Fibroblast of skin of abdomen (primary cell): Measurements from ENCODE around the gene TNIP3.

Experiments
- DNase-seq: peaks from one replicate; pipeline ENCODE4 v3.0.0-alpha.2; 2013

TNIP3 gene

GRCh38 chr4:121138039-121138825 is 25.9 kb downstream of the TNIP3 start:
- peak; percentile 50 for DNase-seq

DNA sequence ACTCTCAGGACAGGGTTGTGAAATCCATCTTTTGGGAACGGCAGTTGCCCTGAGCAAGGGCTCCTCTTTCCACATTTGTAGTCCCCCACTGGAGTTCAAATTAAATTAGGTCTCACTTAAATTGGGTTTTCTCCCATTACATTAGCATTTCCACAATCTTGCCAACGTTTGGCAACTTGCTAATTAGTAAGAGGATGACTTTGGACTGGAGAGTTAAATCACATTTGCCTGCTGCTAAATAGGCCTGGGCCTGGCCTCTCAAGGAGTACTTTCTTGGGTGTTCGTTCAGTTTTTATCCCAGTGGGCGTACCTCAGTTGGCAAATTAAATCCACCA is 33.8 kb downstream of the TNIP3 start:
- no peak for DNase-seq

DNA sequence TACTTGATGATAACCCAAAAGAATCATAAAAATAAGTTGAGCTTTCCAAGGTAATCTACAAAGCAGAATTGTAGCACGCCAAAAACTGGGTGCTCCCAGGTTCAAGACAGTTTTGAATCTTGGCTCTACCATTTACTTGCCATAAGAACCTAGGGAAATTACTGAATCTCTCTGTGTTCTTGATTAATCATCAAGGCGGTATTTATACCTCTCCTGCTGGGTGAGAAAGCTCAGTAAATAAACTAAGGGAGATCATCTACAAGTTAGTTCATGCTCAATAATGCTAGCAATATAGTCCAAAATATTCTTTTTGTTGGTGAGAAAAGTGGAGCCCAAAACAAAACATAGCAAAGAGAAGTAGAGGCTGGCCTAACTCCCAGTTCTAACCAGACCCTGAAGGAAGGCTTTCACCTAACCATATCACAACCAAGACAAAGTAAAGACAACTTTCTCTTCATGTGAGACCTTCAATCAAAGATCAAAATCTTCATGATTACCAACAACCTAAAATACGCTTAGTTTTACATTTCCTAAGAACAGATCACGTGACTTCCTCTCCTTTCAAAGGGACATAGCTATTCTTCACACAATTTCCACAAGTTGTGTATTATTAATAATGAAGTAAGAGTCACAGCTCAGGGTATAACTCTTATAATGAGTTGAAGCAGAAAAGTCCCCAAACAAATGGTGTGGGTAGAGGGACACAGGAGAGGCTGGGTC is 34.4 kb downstream of the TNIP3 start:
- no peak for DNase-seq

- no peak for DNase-seq
These were observed 37.0 kb downstream of the TNIP3 start for GRCh38 chr4:121127100-121127499.

DNA sequence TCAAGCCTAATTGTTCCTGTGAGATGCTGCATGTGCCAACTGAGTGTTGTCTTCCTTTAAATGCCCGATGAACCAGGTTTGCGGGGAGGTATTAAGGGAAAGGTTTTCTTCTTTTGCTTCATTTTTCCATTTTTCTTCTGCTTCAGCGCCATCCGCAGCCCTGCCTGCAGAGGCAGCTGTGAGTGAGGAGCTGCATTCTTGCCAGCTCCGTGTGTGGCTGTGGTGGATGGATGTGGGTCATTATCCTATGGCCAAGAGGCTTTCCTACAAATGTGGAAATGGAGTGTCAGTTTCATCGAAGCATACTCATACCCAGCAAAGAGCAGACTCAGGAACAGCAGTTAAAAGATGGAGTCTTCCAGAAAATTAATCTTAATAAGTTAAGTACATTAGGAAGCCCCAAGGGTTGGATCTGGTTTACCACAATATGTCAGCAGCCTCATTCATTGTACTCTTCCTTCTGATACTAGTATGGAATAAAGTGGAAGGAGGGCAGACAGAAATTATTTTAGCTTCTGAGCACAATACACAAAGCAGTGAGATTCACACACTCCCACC is 37.6 kb downstream of the TNIP3 start:
- no peak for DNase-seq

- DNase-seq = no peak
These were observed 38.6 kb downstream of the TNIP3 start for GRCh38 chr4:121125498-121125885.

DNA sequence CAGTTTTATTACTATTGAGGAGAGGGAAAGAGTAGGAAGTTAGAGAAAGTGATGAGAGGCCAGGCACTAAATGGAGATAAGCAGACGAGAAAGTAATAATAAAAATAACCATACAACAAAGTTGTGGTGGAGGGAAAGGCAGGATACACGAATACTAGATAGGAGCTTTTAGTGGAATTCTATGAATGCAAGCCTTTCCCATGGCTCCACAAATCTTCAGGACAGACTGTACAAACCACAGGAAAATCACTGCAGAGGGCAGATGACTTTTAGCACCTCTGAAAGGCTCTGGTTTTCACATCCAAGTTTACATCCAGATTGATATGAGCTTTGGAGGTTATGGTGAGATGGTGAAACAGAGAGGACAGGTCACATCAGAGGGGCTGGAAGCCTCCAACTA is 41.5 kb downstream of the TNIP3 start:
- peak; percentile 34 for DNase-seq

DNA sequence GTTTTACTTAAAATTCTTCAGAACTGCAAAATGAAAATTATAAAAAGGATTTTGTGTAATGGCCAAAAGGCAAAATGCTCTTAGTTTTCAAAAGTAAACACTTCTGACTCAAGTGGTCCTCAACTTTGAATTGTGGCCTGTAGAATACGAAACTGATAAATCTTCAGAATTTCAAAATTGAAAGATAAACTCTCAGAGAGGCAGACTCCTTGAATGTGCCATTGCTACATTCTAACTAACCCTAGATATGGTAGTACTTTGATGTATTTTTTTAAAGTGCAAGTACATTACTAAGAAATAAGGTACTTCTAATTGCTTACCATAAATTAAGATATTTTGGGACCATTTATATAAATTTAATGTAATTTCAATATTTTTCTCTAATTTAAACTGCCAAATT is 44.4 kb downstream of the TNIP3 start:
- no peak for DNase-seq

DNA sequence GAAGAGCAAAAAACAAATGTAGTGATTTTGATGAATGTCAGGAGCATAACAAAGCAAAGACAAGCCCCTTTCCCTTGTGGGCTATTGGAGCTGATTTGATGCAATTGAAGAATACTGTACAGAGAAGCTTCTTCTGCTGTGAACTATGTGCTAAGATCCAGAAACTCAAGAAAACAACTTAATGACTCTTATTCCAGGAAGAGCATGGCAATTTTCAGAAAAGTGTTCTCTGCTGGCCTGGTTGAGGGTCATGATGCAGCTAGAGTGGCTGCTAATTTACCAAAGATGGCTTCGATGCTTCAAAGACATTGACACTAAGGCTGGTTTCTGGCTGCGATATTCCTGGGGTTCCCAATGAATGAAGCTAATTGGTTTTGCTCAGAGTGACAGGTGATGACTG is 45.8 kb downstream of the TNIP3 start:
- no peak for DNase-seq

DNA sequence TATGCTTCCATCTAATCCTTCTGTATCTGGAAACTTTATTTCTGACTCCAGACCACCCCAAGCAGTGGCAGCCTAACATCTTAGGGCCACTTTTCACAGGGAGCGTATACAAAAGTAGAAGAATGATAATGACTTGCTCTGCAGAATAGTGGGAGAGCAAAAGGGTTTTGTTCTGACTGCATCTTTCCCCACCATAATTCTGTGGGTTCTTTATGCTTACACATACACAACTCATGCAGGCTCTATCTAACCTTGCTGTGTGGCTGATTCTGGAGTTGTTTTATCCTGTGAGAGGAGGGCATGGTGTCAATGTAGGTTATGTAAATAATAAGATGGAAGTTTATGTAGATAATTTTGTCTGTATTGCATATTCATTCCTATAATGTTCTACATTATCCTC is 49.4 kb downstream of the TNIP3 start:
- DNase-seq = no peak

- no peak for DNase-seq
These were observed 51.6 kb downstream of the TNIP3 start for GRCh38 chr4:121112530-121112929.

DNA sequence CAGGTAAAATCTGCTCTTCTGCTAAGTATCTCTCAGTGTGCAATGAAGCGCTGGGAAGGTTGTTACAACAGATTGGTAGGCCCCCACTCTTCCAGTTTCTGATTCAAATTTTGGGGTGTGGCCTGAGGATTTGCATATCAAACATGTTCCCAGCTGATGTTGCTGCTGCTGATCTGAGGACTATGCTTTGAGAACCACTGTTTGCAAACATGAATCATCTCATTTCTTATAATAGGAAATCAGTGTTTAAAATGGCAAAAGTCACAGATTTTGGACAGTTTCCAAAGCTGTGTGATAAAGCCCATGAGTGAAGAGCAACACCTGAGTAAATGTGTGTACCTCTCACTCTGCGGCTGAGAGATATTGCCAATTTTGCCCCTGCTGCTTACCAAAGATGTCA is 55.6 kb downstream of the TNIP3 start:
- no peak for DNase-seq

- no peak for DNase-seq
These were observed 56.6 kb downstream of the TNIP3 start for GRCh38 chr4:121107507-121107906.

DNA sequence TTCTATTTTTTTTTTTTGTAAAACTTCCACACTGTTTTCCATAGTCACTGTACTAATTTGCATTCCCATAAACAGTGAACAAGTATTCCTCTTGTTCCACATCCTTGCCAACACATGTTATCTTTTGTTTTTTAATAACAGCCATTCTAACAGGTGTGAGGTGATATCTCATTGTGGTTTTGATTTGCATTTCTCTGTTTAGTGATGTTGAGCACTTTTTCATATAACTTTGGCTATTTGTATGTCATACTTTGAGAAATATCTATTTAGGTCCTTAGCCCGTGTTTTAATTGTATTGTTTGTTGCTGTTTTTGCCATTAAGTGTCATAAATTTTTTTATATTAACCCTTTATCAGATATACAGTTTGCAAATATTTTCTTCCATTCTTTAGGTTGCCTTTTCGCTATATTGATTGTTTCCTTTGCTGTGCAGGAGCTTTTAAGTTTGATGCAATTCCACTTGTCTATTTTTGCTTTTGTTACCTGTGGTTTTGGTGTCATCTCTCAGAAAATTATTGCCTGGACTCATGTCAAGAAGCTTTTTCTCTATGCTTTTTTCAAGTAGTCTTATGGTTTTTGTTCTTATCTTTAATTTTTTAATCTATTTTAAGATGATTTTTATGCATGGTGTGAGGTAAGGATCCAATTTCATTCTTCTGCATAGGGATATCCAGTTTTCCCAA is 63.9 kb downstream of the TNIP3 start:
- DNase-seq = no peak

GRCh38 chr4:121098266-121098665 is 65.9 kb downstream of the TNIP3 start:
- no peak for DNase-seq

DNA sequence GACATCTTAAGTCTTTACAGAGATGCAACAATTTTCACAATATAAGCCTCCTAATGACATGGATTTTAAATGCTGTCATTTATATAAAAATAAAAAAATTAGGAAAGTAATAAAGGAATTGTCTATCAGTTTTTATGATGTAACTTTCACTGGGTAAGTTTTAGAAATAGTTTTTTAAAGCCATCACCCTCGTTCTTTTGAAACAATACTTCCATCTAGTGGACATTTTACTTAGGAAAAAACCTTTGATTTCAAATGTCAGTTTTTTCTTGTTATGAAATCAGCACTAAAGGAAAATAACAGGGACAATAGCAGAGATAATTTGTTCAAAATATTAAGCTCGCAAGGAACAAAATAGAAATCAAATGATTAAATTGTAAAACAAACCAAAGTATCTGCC is 67.5 kb downstream of the TNIP3 start:
- DNase-seq = peak; percentile 53

GRCh38 chr4:121096191-121096590 is 67.9 kb downstream of the TNIP3 start:
- peak; percentile 15 for DNase-seq

GRCh38 chr4:121094297-121094966 is 69.7 kb downstream of the TNIP3 start:
- no peak for DNase-seq

GRCh38 chr4:121093261-121093660 is 70.9 kb downstream of the TNIP3 start:
- no peak for DNase-seq

GRCh38 chr4:121091941-121092340 is 72.2 kb downstream of the TNIP3 start:
- no peak for DNase-seq

GRCh38 chr4:121088867-121089266 is 75.3 kb downstream of the TNIP3 start:
- no peak for DNase-seq
